GM19025 (cell line): Measurements from ENCODE around the gene NR5A2.

Experiments
- ATAC-seq: cut with Tn5 transposase; IDR thresholded peaks from one replicate; pipeline ENCODE4 v1.9.1; 2021; ENCODE audit warnings: mild to moderate bottlenecking, low read depth, moderate library complexity; ENCODE audit not compliant: unreplicated experiment

The NR5A2 gene

GRCh38 chr1:200116324-200116723, 88.8 kb downstream of the NR5A2 start:
- no peak for ATAC-seq

GRCh38 chr1:200118779-200119505, 91.4 kb downstream of the NR5A2 start:
- no peak for ATAC-seq

- ATAC-seq = no peak
Measured at GRCh38 chr1:200121421-200121820, 93.9 kb downstream of the NR5A2 start.

GRCh38 chr1:200124309-200124708, 96.8 kb downstream of the NR5A2 start:
- no peak for ATAC-seq

- ATAC-seq = no peak
Measured at GRCh38 chr1:200128081-200128480, 100.6 kb downstream of the NR5A2 start.

- ATAC-seq = peak; percentile 54
Measured at GRCh38 chr1:200128944-200129879, 101.7 kb downstream of the NR5A2 start.

- ATAC-seq = no peak
Measured at GRCh38 chr1:200130552-200130951, 103.0 kb downstream of the NR5A2 start.

GRCh38 chr1:200131551-200132125, 104.1 kb downstream of the NR5A2 start:
- no peak for ATAC-seq

GRCh38 chr1:200133123-200133522, 105.6 kb downstream of the NR5A2 start:
- no peak for ATAC-seq

- no peak for ATAC-seq
Measured at GRCh38 chr1:200134116-200134515, 106.6 kb downstream of the NR5A2 start.

- no peak for ATAC-seq
Measured at GRCh38 chr1:200136384-200136783, 108.9 kb downstream of the NR5A2 start.

- peak; percentile 79 for ATAC-seq
Measured at GRCh38 chr1:200139661-200140250, 112.2 kb downstream of the NR5A2 start.

- ATAC-seq = no peak
Measured at GRCh38 chr1:200143347-200143746, 115.8 kb downstream of the NR5A2 start.

GRCh38 chr1:200146100-200146499, 118.6 kb downstream of the NR5A2 start:
- ATAC-seq = no peak

GRCh38 chr1:200147094-200147493, 119.6 kb downstream of the NR5A2 start:
- no peak for ATAC-seq

GRCh38 chr1:200147742-200148141, 120.2 kb downstream of the NR5A2 start:
- no peak for ATAC-seq

GRCh38 chr1:200150006-200150405, 122.5 kb downstream of the NR5A2 start:
- no peak for ATAC-seq

GRCh38 chr1:200150721-200151120, 123.2 kb downstream of the NR5A2 start:
- peak; percentile 22 for ATAC-seq

GRCh38 chr1:200152336-200152735, 124.8 kb downstream of the NR5A2 start:
- no peak for ATAC-seq

- peak; percentile 67 for ATAC-seq
Measured at GRCh38 chr1:200153277-200154055, 126.0 kb downstream of the NR5A2 start.
